NCI-H510A (cell line): ENCODE results near the gene EHF.

Experiments
- DNase-seq: peaks from one replicate; lab custom pipeline; 2025; lab: John Stamatoyannopoulos, UW

The EHF gene

GRCh38 chr11:34644669-34645406, 23.9 kb downstream of the EHF start:
- DNase-seq: no peak

- DNase-seq: no peak
Measured at GRCh38 chr11:34646431-34646830, 25.5 kb downstream of the EHF start.

- DNase-seq: no peak
Measured at GRCh38 chr11:34647131-34647530, 26.2 kb downstream of the EHF start.

- no peak for DNase-seq
Measured at GRCh38 chr11:34647532-34647931, 26.6 kb downstream of the EHF start.

GRCh38 chr11:34648036-34648435, 27.1 kb downstream of the EHF start:
- DNase-seq: no peak

GRCh38 chr11:34649597-34649996, 28.7 kb downstream of the EHF start:
- DNase-seq: no peak

GRCh38 chr11:34650528-34650927, 29.6 kb downstream of the EHF start:
- no peak for DNase-seq

- no peak for DNase-seq
Measured at GRCh38 chr11:34651551-34651950, 30.7 kb downstream of the EHF start.

- no peak for DNase-seq
Measured at GRCh38 chr11:34652191-34652973, 31.5 kb downstream of the EHF start.

- DNase-seq: no peak
Measured at GRCh38 chr11:34653031-34653430, 32.1 kb downstream of the EHF start.

GRCh38 chr11:34653851-34654482, 33.1 kb downstream of the EHF start:
- DNase-seq: no peak

GRCh38 chr11:34654483-34655334, 33.8 kb downstream of the EHF start:
- peak; percentile 38 for DNase-seq

- no peak for DNase-seq
Measured at GRCh38 chr11:34655335-34656008, 34.6 kb downstream of the EHF start.

- DNase-seq: no peak
Measured at GRCh38 chr11:34656062-34656720, 35.3 kb downstream of the EHF start.

- DNase-seq: no peak
Measured at GRCh38 chr11:34658071-34659015, 37.5 kb downstream of the EHF start.

- DNase-seq: no peak
Measured at GRCh38 chr11:34659096-34659733, 38.3 kb downstream of the EHF start.

- DNase-seq: no peak
Measured at GRCh38 chr11:34665077-34665835, 44.4 kb downstream of the EHF start.

- no peak for DNase-seq
Measured at GRCh38 chr11:34667810-34668582, 47.1 kb downstream of the EHF start.
